GM18858 (cell line): Measurements from ENCODE around the gene CPA2.
"Not testable (repeated sequence)": the region's sequence is repeated elsewhere in the genome, so short reads cannot be mapped to it uniquely, and the experiment has no call there.

ENCODE experiments used
- ATAC-seq: cut with Tn5 transposase; IDR thresholded peaks from one replicate; pipeline ENCODE4 v1.9.1; 2021; ENCODE audit not compliant: unreplicated experiment

Gene CPA2

GRCh38 chr7:130266258-130266960, at the start of gene CPA2:
TSS of gene CPA2 (plus strand) at chr7:130266863. CDS start at chr7:130266882, 19 bp downstream.
- no peak for ATAC-seq

DNA sequence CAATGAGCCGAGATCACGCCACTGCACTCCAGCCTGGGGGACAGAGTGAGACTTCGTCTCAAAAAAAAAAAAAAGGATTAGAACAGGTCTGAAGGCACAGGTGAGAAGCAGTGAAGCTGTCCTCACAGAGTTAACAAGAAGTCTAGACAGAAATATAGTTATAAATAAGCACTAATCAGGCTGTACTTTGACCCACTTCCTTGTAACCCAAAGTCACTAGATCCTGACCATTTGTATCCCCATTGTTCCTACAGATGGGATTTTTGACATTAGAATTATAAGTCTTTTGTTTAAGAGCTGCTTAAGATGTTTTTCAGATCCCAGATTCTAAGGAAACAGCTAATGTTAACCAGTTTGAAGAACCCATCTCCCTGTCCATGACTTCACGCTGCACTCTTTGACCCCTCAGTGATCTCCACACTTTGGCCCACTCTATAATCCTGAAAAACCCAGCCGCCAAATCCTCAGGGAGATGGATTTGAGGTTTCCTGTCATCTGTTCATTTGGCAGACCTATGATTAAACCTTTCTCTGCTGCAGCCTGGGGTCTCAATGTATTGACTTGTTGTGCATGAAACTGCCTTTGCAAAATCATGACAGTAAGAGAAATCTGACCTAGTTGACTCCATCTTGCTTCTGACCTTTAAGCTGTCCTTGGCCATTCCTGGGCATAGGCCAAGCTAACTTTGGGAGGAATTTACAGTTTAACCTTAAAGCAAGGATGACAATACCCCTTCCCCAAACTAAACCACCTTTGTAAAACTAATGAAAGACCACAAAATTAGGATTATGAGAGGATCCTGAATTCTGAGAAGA, 47.6 kb upstream of the CPA2 start:
- ATAC-seq = no peak

- no peak for ATAC-seq
Observed at GRCh38 chr7:130219871-130220270, 46.8 kb upstream of the CPA2 start.

DNA sequence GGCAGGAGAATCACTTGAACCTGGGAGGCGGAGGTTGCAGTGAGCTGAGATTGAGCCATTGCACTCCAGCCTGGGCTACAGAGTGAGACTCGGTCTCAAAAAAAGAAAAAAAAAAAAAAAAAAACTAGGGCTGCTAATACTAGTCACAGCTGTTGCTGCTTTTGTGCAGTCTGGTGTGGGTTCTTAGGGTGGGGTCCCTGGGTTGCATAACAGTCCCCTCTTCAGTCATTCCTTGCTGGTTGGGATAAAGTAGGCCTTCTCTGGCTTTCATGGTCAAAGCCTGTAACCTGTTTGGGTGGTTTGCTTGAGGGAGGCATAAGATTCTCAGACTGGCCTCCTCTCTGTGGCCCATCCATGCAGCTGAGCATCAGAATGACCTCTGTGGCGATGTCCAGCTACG, 44.9 kb upstream of the CPA2 start:
- ATAC-seq = no peak

- ATAC-seq = no peak
Observed at GRCh38 chr7:130223646-130224045, 43.0 kb upstream of the CPA2 start.

GRCh38 chr7:130224210-130224609, 42.5 kb upstream of the CPA2 start:
- ATAC-seq = no peak

- ATAC-seq = not testable (repeated sequence)
Observed at GRCh38 chr7:130224923-130225322, 41.7 kb upstream of the CPA2 start.

DNA sequence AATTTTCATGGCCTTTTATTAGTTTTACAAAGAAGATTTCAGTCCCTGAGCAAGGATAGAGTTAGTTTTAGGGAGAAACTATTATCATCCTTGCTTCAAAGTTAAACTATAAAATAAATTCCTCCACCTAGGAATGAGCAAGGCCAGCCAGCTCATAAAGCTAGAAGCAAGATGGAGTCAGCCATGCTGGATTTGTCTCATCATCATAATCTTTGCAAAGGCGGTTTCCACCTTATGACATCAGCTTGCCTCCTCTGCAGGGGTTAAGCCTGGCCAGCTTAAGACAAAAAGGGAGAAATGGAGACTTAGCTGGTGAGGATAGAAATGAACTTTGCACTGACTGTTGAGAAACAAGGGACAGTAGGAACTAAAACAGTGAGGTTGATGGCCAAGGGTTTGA, 40.3 kb upstream of the CPA2 start:
- ATAC-seq = no peak

- ATAC-seq = no peak
Observed at GRCh38 chr7:130227883-130228575, 38.6 kb upstream of the CPA2 start.

DNA sequence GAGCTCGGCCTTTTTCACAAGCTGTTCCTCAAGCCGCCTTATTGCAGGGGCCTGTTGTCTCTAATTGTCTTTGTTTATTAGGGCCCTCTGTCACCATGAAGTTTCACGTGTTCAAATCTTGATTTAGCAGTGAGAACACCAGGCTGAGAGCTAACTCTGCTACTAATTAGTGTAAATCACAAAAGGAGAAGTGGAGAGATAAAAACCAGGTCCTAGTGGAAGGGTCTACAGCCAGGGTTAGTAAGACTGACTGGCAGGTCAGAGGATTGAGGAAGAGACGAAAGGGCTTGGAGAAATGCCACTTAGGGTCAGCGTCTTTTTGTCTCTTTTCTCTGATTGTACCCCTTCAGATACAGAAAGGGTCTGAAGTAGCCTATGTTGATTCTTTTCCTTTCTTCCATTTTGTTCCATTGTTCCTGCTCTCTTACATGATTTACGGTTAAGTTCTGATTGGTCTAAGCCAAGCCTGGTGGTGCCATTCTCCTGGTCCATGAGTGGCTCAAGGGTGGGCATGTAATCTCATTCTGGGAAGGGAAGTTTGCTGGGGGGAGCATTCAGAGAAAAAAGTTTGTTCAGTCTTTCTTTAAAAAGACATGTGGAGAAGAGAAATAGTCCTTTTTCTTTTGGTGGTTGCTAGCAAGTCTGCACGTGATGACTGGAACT, 37.7 kb upstream of the CPA2 start:
- no peak for ATAC-seq

GRCh38 chr7:130229981-130230380, 36.7 kb upstream of the CPA2 start:
- ATAC-seq = not testable (repeated sequence)

GRCh38 chr7:130231792-130232191, 34.9 kb upstream of the CPA2 start:
- no peak for ATAC-seq

DNA sequence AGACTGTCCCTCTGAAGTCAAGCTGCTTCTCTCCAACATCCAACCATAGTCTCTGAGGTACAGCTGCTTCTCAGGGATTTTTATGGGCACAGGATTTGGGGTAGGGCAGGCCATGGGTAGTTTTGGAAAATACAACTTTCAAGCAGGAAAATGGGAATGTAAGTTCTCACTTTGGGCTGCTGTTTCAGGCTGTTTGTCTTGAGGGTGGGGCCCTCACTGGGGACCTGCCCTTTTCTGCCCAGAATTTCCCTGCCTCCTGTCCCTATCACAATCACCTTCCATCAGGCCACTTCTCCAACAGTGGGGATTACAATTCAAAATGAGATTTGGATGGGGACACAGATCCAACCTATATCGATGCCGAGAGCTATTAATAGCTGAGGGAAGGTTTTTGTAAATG, 34.5 kb upstream of the CPA2 start:
- ATAC-seq = no peak

GRCh38 chr7:130234078-130234477, 32.6 kb upstream of the CPA2 start:
- no peak for ATAC-seq

- ATAC-seq = not testable (repeated sequence)
Observed at GRCh38 chr7:130236361-130236760, 30.3 kb upstream of the CPA2 start.

DNA sequence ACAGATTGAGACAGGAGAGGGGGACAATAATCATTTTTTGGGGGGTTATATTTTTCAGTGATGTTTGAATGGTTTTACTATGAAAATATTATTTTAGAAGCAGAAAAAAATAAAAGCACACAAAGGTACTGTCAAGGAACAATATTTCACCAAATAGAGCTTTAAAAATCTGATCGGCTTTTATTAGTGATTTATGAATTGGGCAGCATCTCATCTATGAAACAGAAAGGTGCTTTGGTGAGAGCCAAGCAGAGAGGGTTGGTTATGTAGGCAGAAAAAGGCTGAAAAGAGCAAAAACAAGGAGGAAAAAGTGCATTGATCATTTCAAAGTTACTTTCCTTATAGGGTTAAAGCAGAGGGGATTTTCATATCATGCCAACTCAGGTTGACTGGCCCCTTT, 26.4 kb upstream of the CPA2 start:
- no peak for ATAC-seq

DNA sequence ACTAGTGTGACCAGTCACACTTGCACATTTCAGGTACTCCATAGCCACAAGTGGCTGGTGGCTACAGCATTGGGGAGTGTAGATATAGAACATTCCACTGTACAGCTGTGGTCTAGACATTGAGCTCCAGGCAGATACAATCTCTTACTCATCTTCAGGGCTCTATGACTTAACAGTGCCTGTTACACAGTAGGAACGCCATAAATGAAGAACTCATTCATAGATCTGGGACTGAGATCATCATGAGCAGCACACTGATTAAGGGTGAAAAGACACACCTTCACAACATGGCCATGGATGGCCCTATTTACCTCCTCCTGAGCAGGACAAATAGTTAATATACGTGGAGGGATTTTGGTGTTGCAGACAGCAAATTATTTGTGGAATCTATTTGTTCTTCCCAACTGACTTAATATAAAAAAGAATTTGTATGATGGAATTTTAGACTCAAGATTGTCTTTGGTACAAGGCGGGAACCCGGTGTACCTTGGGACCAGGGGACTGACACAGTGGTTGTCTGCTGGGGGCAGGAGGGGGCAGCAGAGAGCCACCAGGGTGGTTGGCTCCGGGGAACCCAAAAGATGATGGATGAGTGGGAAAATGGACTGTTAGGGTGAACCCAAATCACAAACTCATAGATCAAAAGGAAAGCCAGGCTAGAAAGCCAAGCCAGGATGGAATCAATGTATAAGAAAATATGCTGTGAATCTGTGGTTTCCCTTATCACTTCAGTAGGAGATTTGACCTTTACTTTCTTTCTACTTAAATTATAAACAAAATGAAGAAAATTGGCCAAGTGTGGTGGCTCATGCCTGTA, 24.3 kb upstream of the CPA2 start:
- ATAC-seq = no peak

- ATAC-seq = not testable (repeated sequence)
Observed at GRCh38 chr7:130243486-130243885, 23.2 kb upstream of the CPA2 start.

GRCh38 chr7:130246491-130246890, 20.2 kb upstream of the CPA2 start:
- ATAC-seq = not testable (repeated sequence)

DNA sequence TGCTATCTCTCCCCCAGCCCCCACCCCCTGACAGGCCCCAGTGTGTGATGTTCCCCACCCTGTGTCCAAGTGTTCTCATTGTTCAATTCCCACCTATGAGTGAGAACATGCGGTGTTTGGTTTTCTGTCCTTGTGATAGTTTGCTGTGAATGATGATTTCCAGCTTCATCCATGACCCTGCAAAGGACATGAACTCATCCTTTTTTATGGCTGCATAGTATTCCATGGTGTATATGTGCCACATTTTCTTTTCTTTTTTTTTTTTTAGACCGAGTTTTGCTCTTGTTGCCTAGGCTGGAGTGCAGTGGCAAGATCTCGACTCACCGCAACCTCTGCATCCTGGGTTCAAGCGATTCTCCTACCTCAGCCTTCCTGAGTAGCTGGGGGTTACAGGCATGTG, 17.8 kb upstream of the CPA2 start:
- ATAC-seq = not testable (repeated sequence)
